ENCODE results near the gene CDH4. TPM values are rescaled to one million over a fixed set of nuclear protein-coding genes. Genes with fewer than 3 reads are reported as not detected.

CDH4 gene
- total and polyA plus RNA-seq, 2 of the 13 experiments (the other 11 are each of a cell fraction or from before 2014, with no cell fraction given), result not detected

DNA sequence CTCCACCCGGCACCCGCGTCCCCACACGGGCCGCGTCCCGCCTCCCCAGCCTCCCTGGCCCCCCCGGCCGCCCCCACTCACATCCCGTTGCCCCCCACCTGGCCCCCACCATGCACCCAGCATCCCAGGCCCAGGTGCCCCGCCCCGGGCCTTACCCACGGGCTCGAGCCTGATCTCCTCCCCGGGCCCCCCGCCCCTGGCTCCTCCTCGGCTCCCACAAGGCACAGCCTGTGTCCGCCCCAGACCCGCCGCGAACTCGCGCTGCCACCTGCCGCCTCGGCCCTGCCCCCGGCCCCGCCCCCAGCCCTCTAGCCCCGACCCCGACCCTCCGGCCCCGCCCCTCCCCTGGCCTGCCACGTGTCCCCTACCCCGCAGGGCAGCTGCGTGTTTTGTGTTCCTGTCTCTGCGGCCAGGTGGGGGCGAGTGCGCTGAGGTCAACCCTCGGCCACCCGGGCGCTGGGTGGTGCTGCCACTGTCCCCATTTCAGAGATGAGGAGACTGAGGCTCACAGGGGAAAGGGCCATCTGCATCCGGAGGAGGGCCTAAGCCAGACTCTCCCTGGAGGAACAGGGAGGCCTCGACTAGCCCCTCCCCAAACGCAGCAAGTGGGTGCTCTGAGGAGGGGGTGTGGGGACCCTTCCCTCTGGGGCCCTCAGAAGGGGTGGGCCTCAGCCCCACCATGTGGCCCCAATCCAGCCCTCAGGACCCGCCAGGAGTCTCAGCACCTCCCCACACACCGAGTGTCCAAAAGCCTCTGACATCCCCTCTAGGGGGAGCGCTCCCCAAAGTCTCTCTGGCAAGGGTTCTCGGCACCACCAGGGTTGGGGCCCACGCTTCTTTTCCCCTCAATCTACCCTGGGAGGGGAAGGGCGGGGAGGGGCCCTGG, 713.8 kb downstream of the CDH4 start (continued):
- TF ChIP-seq, protein P1, sequence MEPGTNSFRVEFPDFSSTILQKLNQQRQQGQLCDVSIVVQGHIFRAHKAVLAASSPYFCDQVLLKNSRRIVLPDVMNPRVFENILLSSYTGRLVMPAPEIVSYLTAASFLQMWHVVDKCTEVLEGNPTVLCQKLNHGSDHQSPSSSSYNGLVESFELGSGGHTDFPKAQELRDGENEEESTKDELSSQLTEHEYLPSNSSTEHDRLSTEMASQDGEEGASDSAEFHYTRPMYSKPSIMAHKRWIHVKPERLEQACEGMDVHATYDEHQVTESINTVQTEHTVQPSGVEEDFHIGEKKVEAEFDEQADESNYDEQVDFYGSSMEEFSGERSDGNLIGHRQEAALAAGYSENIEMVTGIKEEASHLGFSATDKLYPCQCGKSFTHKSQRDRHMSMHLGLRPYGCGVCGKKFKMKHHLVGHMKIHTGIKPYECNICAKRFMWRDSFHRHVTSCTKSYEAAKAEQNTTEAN (CRISPR knock-in tag; conservative IDR thresholded peaks at IDR 0.05), result no peak
- TF ChIP-seq, protein P2, sequence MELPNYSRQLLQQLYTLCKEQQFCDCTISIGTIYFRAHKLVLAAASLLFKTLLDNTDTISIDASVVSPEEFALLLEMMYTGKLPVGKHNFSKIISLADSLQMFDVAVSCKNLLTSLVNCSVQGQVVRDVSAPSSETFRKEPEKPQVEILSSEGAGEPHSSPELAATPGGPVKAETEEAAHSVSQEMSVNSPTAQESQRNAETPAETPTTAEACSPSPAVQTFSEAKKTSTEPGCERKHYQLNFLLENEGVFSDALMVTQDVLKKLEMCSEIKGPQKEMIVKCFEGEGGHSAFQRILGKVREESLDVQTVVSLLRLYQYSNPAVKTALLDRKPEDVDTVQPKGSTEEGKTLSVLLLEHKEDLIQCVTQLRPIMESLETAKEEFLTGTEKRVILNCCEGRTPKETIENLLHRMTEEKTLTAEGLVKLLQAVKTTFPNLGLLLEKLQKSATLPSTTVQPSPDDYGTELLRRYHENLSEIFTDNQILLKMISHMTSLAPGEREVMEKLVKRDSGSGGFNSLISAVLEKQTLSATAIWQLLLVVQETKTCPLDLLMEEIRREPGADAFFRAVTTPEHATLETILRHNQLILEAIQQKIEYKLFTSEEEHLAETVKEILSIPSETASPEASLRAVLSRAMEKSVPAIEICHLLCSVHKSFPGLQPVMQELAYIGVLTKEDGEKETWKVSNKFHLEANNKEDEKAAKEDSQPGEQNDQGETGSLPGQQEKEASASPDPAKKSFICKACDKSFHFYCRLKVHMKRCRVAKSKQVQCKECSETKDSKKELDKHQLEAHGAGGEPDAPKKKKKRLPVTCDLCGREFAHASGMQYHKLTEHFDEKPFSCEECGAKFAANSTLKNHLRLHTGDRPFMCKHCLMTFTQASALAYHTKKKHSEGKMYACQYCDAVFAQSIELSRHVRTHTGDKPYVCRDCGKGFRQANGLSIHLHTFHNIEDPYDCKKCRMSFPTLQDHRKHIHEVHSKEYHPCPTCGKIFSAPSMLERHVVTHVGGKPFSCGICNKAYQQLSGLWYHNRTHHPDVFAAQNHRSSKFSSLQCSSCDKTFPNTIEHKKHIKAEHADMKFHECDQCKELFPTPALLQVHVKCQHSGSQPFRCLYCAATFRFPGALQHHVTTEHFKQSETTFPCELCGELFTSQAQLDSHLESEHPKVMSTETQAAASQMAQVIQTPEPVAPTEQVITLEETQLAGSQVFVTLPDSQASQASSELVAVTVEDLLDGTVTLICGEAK (IDR thresholded peaks at IDR 0.05), result no peak
- TF ChIP-seq, protein P2 (CRISPR knock-in tag; IDR thresholded peaks at IDR 0.05), result no peak
- TF ChIP-seq, protein P3, sequence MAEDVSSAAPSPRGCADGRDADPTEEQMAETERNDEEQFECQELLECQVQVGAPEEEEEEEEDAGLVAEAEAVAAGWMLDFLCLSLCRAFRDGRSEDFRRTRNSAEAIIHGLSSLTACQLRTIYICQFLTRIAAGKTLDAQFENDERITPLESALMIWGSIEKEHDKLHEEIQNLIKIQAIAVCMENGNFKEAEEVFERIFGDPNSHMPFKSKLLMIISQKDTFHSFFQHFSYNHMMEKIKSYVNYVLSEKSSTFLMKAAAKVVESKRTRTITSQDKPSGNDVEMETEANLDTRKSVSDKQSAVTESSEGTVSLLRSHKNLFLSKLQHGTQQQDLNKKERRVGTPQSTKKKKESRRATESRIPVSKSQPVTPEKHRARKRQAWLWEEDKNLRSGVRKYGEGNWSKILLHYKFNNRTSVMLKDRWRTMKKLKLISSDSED (CRISPR knock-in tag; IDR thresholded peaks at IDR 0.05), result no peak
- no peak for TF ChIP-seq GABPA (IDR thresholded peaks at IDR 0.05; ENCODE audit: low read depth, low read length)
- no peak for TF ChIP-seq GABPA (CRISPR knock-in tag; IDR thresholded peaks at IDR 0.05; ENCODE audit: low read depth)
- no peak for TF ChIP-seq ZSCAN9 (CRISPR knock-in tag; IDR thresholded peaks at IDR 0.05; ENCODE audit: borderline replicate concordance)
- no peak for TF ChIP-seq ZNF703 (CRISPR knock-in tag; IDR thresholded peaks at IDR 0.05; ENCODE audit: borderline replicate concordance)
- TF ChIP-seq ZNF383 (CRISPR knock-in tag; IDR thresholded peaks at IDR 0.05; ENCODE audit: borderline replicate concordance), result no peak
- TF ChIP-seq MAZ (IDR thresholded peaks at IDR 0.05; ENCODE audit: borderline replicate concordance, low read depth, low read length), result no peak
- TF ChIP-seq MAZ (CRISPR knock-in tag; IDR thresholded peaks at IDR 0.05; ENCODE audit: low read depth), result no peak
- TF ChIP-seq PTBP1 (IDR thresholded peaks at IDR 0.05; ENCODE audit: low read depth, low read length, poor library complexity, severe bottlenecking), result no peak
- TF ChIP-seq ZNF619 (CRISPR knock-in tag; IDR thresholded peaks at IDR 0.05), result no peak
- TF ChIP-seq SP2 (CRISPR knock-in tag; IDR thresholded peaks at IDR 0.05), result peak; percentile 27; the same call in 1 of the 2 replicates
- TF ChIP-seq, protein P4, sequence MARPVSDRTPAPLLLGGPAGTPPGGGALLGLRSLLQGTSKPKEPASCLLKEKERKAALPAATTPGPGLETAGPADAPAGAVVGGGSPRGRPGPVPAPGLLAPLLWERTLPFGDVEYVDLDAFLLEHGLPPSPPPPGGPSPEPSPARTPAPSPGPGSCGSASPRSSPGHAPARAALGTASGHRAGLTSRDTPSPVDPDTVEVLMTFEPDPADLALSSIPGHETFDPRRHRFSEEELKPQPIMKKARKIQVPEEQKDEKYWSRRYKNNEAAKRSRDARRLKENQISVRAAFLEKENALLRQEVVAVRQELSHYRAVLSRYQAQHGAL (CRISPR knock-in tag; IDR thresholded peaks at IDR 0.05; ENCODE audit: not compliant biosample characterization), result no peak
- TF ChIP-seq ZNF776 (CRISPR knock-in tag; IDR thresholded peaks at IDR 0.05), result no peak
- no peak for TF ChIP-seq ZNF562 (CRISPR knock-in tag; IDR thresholded peaks at IDR 0.05; ENCODE audit: borderline replicate concordance)

Measured in HepG2 (cell line).